Testis (tissue), 3 donors: ENCODE measurements around the gene GCNT1. TPM values are rescaled to one million over a fixed set of nuclear protein-coding genes. Genes with fewer than 3 reads are reported as not detected.
A peak's percentile ranks its signal among the peaks of the same experiment; 100 is the strongest.

Experiments used
- DNase-seq: peaks from one replicate; pipeline ENCODE4 v3.0.0-alpha.2; 2019
- H3K27ac ChIP-seq, 2 donors: fragments of 200-600 bp; sonication (generic); one replicate each; pipeline ENCODE4 v1.5.1; 2019
- H3K27me3 ChIP-seq: fragments of 200-600 bp; sonication (generic); one replicate; pipeline ENCODE4 v1.5.1; 2019
- H3K36me3 ChIP-seq: fragments of 200-600 bp; sonication (generic); one replicate; pipeline ENCODE4 v1.5.1; 2017; ENCODE audit warnings: low read depth; ENCODE audit errors: missing control alignments
- H3K4me1 ChIP-seq: fragments of 200-600 bp; sonication (generic); one replicate; pipeline ENCODE4 v1.5.1; 2019
- H3K4me3 ChIP-seq, 2 donors: fragments of 200-600 bp; sonication (generic); one replicate each; pipeline ENCODE4 v1.5.1; 2017 to 2019
- H3K9me3 ChIP-seq: fragments of 200-600 bp; sonication (generic); one replicate; pipeline ENCODE4 v1.5.1; 2017
- POLR2A ChIP-seq: fragments of 450-650 bp; IDR thresholded peaks from one replicate; pipeline ENCODE4 v1.6.1; 2017; ENCODE audit warnings: antibody characterized with exemption, mild to moderate bottlenecking, moderate library complexity
- WGBS, 2 donors: methylation state at CpG; one replicate each; pipeline ENCODE4 v1.1.5; 2018; 5-methylcytosine and 5-hydroxymethylcytosine counted together
- intact Hi-C: fragments of 100-400 bp; cut with DNase I; formaldehyde crosslinking; loops from one replicate; pipeline ENCODE4 v1.15.1; 2023; ENCODE audit warnings: low total_unique reads
- polyA plus RNA-seq: library from polyadenylated mRNA; stranded (reverse); fragments of 350-450 nt; fragmentation: Illumina TruSeq; extraction: RNeasy Lipid Tissue Mini Kit (QIAGEN cat#74804); gene quantifications from one replicate; pipeline ENCODE4 v1.2.3, GENCODE V29; 2014; ENCODE audit warnings: low read depth, low replicate concordance; ENCODE audit not compliant: insufficient read depth
- total RNA-seq, 2 donors: library from RNA; depleted of rRNA; stranded (reverse); fragments of >200 nt; gene quantifications; one replicate each; pipeline ENCODE4 v1.2.3, GENCODE V29; 2016
- TF ChIP-seq, protein P1 (sequence below), 3 experiments: fragments of 450-650 bp in 2 of 3; fragments of 200-600 bp in 1 of 3; sonication (generic) in 1 of 3; IDR thresholded peaks; one replicate each; pipeline ENCODE4 v1.5.1; 2016 to 2019; ENCODE audit warnings: antibody characterized with exemption in 3 of 3, mild to moderate bottlenecking in 2 of 3, moderate library complexity in 1 of 3

GCNT1 gene
- total and polyA plus RNA-seq, 3 donors from 2014 or later: 2.1 to 7.5 (median 6.0) TPM

DNA sequence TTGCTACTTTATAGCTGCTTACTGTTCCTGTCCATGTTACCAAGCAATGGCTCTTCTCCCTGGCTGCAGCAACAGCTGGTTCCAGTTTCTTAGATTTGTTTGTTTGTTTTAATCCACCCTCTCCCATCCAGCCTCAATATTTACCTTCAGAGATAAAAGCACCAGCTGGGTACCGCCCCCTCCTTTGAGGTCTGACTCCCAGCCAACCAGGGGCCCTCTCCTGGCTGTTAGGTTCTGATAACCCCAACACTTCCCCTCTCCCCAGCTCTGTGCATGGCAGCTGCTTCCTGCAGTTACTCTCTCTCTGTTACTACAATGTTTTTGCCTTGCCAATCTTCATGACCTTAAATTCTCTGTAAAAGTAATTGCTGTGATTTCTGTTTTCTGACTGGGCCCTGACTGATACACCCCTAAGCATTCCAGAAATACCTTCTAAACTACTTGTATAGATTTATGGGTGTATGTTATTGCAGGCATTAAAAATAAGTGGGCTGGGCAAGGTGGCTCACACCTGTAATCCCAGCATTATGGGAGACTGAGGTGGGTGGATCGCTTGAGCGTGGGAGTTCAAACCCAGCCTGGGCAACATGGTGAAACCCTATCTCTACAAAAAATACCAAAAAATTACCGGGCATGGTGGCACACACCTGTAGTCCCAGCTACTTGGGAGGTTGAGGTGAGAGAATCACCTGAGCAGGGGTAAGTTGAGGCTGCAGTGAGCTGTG lies 2.6 kb upstream of the GCNT1 start:
- no peaks in the 10 kb centered on the region for H3K27me3 ChIP-seq
- WGBS, 2 donors: 71 to 73% methylated on average over 4 of the region's 4 CpGs
- H3K4me1 ChIP-seq: peaks cover 4% of the 10 kb centered on the region
- no peaks in the 10 kb centered on the region for H3K9me3 ChIP-seq
- no peaks in the 10 kb centered on the region for H3K36me3 ChIP-seq
- DNase-seq: no peak
- TF ChIP-seq POLR2A: no peak
- TF ChIP-seq, protein P1, sequence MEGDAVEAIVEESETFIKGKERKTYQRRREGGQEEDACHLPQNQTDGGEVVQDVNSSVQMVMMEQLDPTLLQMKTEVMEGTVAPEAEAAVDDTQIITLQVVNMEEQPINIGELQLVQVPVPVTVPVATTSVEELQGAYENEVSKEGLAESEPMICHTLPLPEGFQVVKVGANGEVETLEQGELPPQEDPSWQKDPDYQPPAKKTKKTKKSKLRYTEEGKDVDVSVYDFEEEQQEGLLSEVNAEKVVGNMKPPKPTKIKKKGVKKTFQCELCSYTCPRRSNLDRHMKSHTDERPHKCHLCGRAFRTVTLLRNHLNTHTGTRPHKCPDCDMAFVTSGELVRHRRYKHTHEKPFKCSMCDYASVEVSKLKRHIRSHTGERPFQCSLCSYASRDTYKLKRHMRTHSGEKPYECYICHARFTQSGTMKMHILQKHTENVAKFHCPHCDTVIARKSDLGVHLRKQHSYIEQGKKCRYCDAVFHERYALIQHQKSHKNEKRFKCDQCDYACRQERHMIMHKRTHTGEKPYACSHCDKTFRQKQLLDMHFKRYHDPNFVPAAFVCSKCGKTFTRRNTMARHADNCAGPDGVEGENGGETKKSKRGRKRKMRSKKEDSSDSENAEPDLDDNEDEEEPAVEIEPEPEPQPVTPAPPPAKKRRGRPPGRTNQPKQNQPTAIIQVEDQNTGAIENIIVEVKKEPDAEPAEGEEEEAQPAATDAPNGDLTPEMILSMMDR (IDR thresholded peaks at IDR 0.05): no peak
- H3K27ac ChIP-seq: no peak overlapping the region
- no peak overlapping the region for H3K4me3 ChIP-seq
- intact Hi-C loops: no loop called here

DNA sequence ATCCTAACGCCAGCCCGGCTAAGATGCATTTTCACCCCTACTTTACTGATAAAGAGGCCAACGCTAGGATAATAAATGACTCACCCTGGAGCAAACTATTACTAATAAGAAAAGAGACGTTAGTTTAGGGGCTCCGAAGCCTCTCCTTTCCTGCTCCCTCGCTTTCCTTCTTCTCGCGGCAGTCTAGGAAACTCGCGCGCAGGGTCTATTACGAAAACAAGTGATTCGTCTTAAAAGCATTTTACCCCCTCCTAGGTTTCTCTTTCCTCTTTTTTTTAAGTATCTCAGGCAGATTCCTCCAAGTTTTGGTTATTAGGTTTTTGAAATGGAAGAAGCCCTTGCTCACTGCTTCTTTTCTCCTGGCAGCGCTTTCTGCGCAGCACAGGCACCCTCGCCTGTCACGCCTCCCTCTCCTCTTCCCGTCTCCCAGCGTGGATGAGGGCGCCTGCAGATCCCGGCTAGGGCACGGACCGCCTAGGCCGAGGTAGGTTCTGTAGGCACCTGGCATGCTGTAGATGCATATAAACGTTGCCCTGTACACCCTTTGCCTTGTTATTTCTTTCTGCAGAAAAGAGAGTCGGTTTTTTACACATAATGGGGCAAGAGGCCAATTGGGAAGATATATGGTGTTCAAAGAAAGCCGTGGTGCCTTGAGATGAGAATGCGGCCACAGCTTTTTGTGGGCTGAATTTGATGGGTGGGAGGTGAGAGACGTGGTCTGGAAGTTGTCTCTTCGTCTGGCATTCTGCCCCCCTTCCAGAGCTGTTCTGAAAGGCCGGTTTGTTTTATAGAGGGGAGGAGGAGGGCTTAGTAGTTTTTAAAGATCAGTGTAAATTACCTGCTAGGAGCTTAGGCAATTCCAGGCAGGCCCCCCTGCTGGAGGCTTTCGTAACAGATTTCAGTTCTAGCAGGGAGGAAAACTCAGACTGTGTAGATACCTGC lies 983 bp downstream of the GCNT1 start:
- 6 to 7% methylated on average over 32 of the region's 32 CpGs for WGBS, 2 donors
- H3K27ac ChIP-seq: peak overlapping the region in 1 of 2 donors; percentile 36
- peak overlapping the region; percentile 56 to 67 for H3K4me3 ChIP-seq
- H3K9me3 ChIP-seq: no peaks in the 10 kb centered on the region
- intact Hi-C loops: no loop called here
- TF ChIP-seq POLR2A: no peak
- TF ChIP-seq, protein P1 (IDR thresholded peaks at IDR 0.05): no peak
- H3K27me3 ChIP-seq: no peaks in the 10 kb centered on the region
- H3K36me3 ChIP-seq: no peaks in the 10 kb centered on the region
- peak; percentile 41 for DNase-seq
- peaks cover 4% of the 10 kb centered on the region for H3K4me1 ChIP-seq

DNA sequence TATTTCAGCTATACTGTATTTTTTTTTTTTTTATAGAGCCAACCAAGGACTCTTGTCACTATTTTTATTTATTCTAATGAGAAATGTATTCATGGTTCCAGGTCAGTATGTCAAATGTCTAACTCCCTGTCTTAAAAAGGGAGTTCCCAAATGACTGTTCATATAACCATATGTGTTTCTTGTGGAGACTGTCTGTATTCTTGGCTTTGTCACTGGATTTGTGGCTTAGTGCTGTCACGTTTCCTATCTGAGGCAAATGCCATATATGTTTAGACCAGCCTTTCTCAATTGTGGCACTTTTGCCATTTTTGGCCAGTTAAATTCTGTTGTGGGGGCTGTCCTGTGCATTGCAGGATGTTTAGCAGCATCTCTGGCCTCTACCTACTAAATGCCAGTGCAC lies 3.1 kb downstream of the GCNT1 start:
- peaks cover 4% of the 10 kb centered on the region for H3K4me1 ChIP-seq
- TF ChIP-seq, protein P1 (IDR thresholded peaks at IDR 0.05): no peak
- no peak for TF ChIP-seq POLR2A
- intact Hi-C loops: no loop called here
- 50 to 77% methylated on average over 1 of the region's 1 CpG for WGBS, 2 donors
- H3K36me3 ChIP-seq: no peaks in the 10 kb centered on the region
- no peak overlapping the region for H3K4me3 ChIP-seq
- no peak for DNase-seq
- no peaks in the 10 kb centered on the region for H3K9me3 ChIP-seq
- H3K27ac ChIP-seq: no peak overlapping the region
- no peaks in the 10 kb centered on the region for H3K27me3 ChIP-seq

DNA sequence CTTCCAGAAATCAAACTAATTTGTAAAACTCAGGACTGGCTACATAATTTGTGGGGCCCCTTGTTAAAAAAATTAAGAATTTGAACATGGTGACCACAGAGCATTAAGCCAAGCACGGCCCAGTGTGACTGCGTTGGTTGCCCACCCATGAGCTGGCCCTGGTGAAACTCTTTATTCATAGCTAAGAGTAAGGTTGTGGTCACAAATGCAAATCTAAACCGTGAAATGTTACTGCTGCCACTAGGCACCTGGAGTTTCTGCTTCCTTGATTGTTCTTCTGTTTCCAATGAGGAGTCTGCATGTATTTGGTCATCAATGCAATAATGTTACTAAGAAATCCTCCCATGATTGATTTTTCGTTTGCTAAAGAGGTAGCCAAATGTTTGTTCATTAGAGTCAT lies 4.2 kb downstream of the GCNT1 start:
- WGBS, 2 donors: 89 to 90% methylated on average over 4 of the region's 4 CpGs
- Histone ChIP-seq H3K27me3 (no peaks in the 10 kb centered on the region), H3K4me3 (no peak overlapping the region), H3K9me3 (no peaks in the 10 kb centered on the region), H3K36me3 (no peaks in the 10 kb centered on the region), H3K27ac (no peak overlapping the region), H3K4me1 (peaks cover 4% of the 10 kb centered on the region)
- intact Hi-C loops: no loop called here
- DNase-seq: no peak
- TF ChIP-seq, protein P1 (IDR thresholded peaks at IDR 0.05): no peak
- no peak for TF ChIP-seq POLR2A
